GM23338 (cell line): ENCODE results near the gene REX1BD. TPM values are rescaled to one million over a fixed set of nuclear protein-coding genes. Genes with fewer than 3 reads are reported as not detected.
"Not testable (repeated sequence)": the region's sequence is repeated elsewhere in the genome, so short reads cannot be mapped to it uniquely, and the experiment has no call there.

Experiments used
- ATAC-seq: fragments of 200-7000 bp; cut with Tn5 transposase; 3 replicates; pipeline ENCODE4 v1.9.1; 2020
- DNase-seq: peaks from one replicate; pipeline ENCODE4 v3.0.0-alpha.2; 2015; ENCODE audit warnings: low spot score
- H2AFZ ChIP-seq: fragments of 200-600 bp; sonication (generic); 2 replicates; pipeline ENCODE4 v1.8.0; 2016; ENCODE audit warnings: antibody characterized with exemption, mild to moderate bottlenecking, moderate library complexity
- H3F3A ChIP-seq: fragments of 200-600 bp; sonication (generic); replicated peaks from 2 replicates; pipeline ENCODE4 v1.8.0; 2017; ENCODE audit warnings: antibody characterized with exemption, mixed run types, low read depth
- H3K27ac ChIP-seq: fragments of 200-600 bp; sonication (generic); 2 replicates; pipeline ENCODE4 v1.6.1; 2016; ENCODE audit warnings: low read depth
- H3K27me3 ChIP-seq: fragments of 200-600 bp; sonication (generic); 2 replicates; pipeline ENCODE4 v1.8.0; 2016; ENCODE audit warnings: mild to moderate bottlenecking, mixed run types, moderate library complexity; ENCODE audit not compliant: insufficient read depth
- H3K36me3 ChIP-seq: fragments of 200-600 bp; sonication (generic); 2 replicates; pipeline ENCODE4 v1.8.0; 2016; ENCODE audit warnings: mild to moderate bottlenecking; ENCODE audit not compliant: insufficient read depth
- H3K4me1 ChIP-seq: fragments of 200-600 bp; sonication (generic); 2 replicates; pipeline ENCODE4 v1.8.0; 2016; ENCODE audit warnings: mild to moderate bottlenecking, moderate library complexity; ENCODE audit not compliant: insufficient read depth
- H3K4me2 ChIP-seq: fragments of 200-600 bp; sonication (generic); 2 replicates; pipeline ENCODE4 v1.7.1; 2017; ENCODE audit warnings: mixed run types
- H3K4me3 ChIP-seq: fragments of 200-600 bp; sonication (generic); 2 replicates; pipeline ENCODE4 v1.6.1; 2016; ENCODE audit warnings: mixed run types
- H3K79me2 ChIP-seq: fragments of 200-600 bp; sonication (generic); replicated peaks from 2 replicates; pipeline ENCODE4 v1.8.0; 2017; ENCODE audit warnings: mild to moderate bottlenecking; ENCODE audit not compliant: insufficient read depth
- H3K9me2 ChIP-seq: fragments of 200-600 bp; sonication (generic); 2 replicates; pipeline ENCODE4 v1.8.0; 2017; ENCODE audit not compliant: insufficient read depth
- H4K20me1 ChIP-seq: fragments of 200-600 bp; sonication (generic); replicated peaks from 2 replicates; pipeline ENCODE4 v1.8.0; 2017; ENCODE audit warnings: mild to moderate bottlenecking; ENCODE audit not compliant: insufficient read depth
- H3K27ac Mint-ChIP-seq: 2 replicates; pipeline ENCODE4 v1.8.0; 2020; ENCODE audit warnings: inconsistent platforms, mild to moderate bottlenecking, moderate library complexity, mixed read lengths
- H3K27me3 Mint-ChIP-seq: 3 replicates; pipeline ENCODE4 v1.8.0; 2022; ENCODE audit warnings: low read depth, mild to moderate bottlenecking, moderate library complexity, mixed read lengths, inconsistent platforms; ENCODE audit not compliant: insufficient read depth, poor library complexity
- H3K36me3 Mint-ChIP-seq: 3 replicates; pipeline ENCODE4 v1.8.0; 2021; ENCODE audit warnings: low read depth, mild to moderate bottlenecking, inconsistent platforms, moderate library complexity, mixed read lengths
- H3K4me1 Mint-ChIP-seq: 3 replicates; pipeline ENCODE4 v1.8.0; 2020; ENCODE audit warnings: mild to moderate bottlenecking, inconsistent platforms, mixed read lengths
- H3K4me3 Mint-ChIP-seq: 3 replicates; pipeline ENCODE4 v1.8.0; 2021; ENCODE audit warnings: moderate library complexity, mild to moderate bottlenecking, inconsistent platforms, mixed read lengths
- H3K9me3 Mint-ChIP-seq: 3 replicates; pipeline ENCODE4 v1.8.0; 2020; ENCODE audit warnings: moderate library complexity, mild to moderate bottlenecking, inconsistent platforms, mixed read lengths
- CREB1 ChIP-seq: fragments of 250-450 bp; sonication (Bioruptor Pico); IDR thresholded peaks from 2 replicates; pipeline ENCODE4 v1.5.0; 2020; ENCODE audit warnings: low read depth, mild to moderate bottlenecking, moderate library complexity
- ETS1 ChIP-seq: IDR thresholded peaks from 2 replicates; pipeline ENCODE4 v1.6.1; 2016; ENCODE audit warnings: antibody characterized with exemption
- NANOG ChIP-seq: IDR thresholded peaks from 2 replicates; pipeline ENCODE4 v1.6.1; 2016; ENCODE audit warnings: antibody characterized with exemption, borderline replicate concordance
- POLR2AphosphoS5 ChIP-seq: IDR thresholded peaks from 2 replicates; pipeline ENCODE4 v1.6.1; 2016; ENCODE audit warnings: antibody characterized with exemption, low read depth
- REST ChIP-seq: IDR thresholded peaks from one replicate; pipeline ENCODE4 v1.6.1; 2018; ENCODE audit warnings: antibody characterized with exemption; ENCODE audit not compliant: unreplicated experiment
- ZNF114 ChIP-seq: fragments of 250-450 bp; sonication (Bioruptor Pico); IDR thresholded peaks from 2 replicates; pipeline ENCODE4 v1.5.0; 2020; ENCODE audit warnings: mild to moderate bottlenecking, moderate library complexity
- ZNF331 ChIP-seq: fragments of 250-450 bp; sonication (Bioruptor Pico); IDR thresholded peaks from 2 replicates; pipeline ENCODE4 v1.5.0; 2020; ENCODE audit warnings: low read depth, mild to moderate bottlenecking, moderate library complexity
- polyA plus RNA-seq: library from polyadenylated mRNA; unstranded; fragments of >200 nt; fragmentation: Nextera tagmentation; extraction: Ambion mirVana; gene quantifications from 2 replicates; pipeline ENCODE4 v1.2.1, GENCODE V29; 2016
- total RNA-seq: library from RNA; depleted of rRNA; stranded (reverse); fragments of >200 nt; shearing (Covaris generic); gene quantifications from 2 replicates; pipeline ENCODE4 v1.2.3, GENCODE V29; 2014
- TF ChIP-seq, protein P1 (sequence below), 2 experiments: fragments of 200-600 bp in 1 of 2; sonication (generic) in 1 of 2; conservative IDR thresholded peaks; 2 replicates each; pipeline versions ENCODE4 v1.5.1 to v1.6.1; 2016 to 2017; ENCODE audit warnings: antibody characterized with exemption in 2 of 2, low read depth in 2 of 2, mild to moderate bottlenecking in 2 of 2, moderate library complexity in 1 of 2

The REX1BD gene
- total and polyA plus RNA-seq, 2 experiments from 2014 or later = 124 to 138 TPM

DNA sequence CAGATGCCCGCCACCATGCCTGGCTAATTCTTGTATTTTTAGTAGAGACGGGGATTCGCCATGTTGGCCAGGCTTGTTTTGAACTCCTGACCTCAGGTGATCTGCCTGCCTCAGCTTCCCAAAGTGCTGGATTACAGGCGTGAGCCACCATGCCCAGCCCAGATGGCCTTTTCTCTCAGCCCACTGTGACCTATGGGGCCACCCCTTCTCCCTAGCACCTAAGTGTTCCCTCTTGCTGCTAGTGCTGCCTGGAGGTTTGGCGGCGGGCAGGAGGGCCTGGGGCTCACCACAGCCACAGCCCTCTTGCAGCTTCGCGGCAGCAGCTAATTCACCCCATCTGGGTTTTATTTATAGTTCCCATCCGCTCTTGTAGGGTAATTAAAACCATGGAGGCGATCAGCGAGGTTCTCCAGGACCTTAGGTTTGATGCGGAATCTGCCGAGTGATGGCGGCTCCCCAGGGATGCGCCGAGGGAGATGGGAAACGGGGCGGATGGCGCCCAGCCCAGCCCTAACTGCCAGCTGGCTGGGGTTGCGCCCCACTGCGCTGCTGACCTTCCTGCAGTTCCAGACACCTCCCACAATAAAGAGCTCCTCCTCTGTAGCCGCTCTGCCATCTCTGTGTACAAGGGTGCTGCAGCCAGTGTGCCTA is 3.3 kb downstream of the REX1BD start:
- ATAC-seq (no peak), DNase-seq (no peak)
- H3K4me2 ChIP-seq = no peak overlapping the region
- H3F3A ChIP-seq = peaks cover 52% of the 10 kb centered on the region
- peaks cover 3% of the 10 kb centered on the region; the same call in 1 of the 2 replicates for H3K79me2 ChIP-seq
- H3K36me3 ChIP-seq = no peaks in the 10 kb centered on the region; the same call in 1 of the 2 replicates
- 0 out of 3 replicates have a peak, but pooled peaks cover 4% of the 10 kb centered on the region for H3K9me3 Mint-ChIP-seq
- no peak overlapping the region for H3K27ac ChIP-seq
- H3K4me1 Mint-ChIP-seq = peaks cover 43% of the 10 kb centered on the region
- H2AFZ ChIP-seq = no peak overlapping the region
- H3K27me3 Mint-ChIP-seq = peaks cover 45% of the 10 kb centered on the region
- H3K4me3 ChIP-seq = no peak overlapping the region
- peaks cover 12% of the 10 kb centered on the region; the same call in 1 of the 2 replicates for H3K27me3 ChIP-seq
- peaks cover 17% of the 10 kb centered on the region for H3K36me3 Mint-ChIP-seq
- no peak for TF ChIP-seq ZNF114 (CRISPR knock-in tag)
- no peak for TF ChIP-seq NANOG
- TF ChIP-seq, protein P1, sequence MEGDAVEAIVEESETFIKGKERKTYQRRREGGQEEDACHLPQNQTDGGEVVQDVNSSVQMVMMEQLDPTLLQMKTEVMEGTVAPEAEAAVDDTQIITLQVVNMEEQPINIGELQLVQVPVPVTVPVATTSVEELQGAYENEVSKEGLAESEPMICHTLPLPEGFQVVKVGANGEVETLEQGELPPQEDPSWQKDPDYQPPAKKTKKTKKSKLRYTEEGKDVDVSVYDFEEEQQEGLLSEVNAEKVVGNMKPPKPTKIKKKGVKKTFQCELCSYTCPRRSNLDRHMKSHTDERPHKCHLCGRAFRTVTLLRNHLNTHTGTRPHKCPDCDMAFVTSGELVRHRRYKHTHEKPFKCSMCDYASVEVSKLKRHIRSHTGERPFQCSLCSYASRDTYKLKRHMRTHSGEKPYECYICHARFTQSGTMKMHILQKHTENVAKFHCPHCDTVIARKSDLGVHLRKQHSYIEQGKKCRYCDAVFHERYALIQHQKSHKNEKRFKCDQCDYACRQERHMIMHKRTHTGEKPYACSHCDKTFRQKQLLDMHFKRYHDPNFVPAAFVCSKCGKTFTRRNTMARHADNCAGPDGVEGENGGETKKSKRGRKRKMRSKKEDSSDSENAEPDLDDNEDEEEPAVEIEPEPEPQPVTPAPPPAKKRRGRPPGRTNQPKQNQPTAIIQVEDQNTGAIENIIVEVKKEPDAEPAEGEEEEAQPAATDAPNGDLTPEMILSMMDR (conservative IDR thresholded peaks at IDR 0.05; ENCODE audit: low read depth in 2 of 2) = no peak
- H3K4me3 Mint-ChIP-seq = no peak overlapping the region
- peaks cover 38% of the 10 kb centered on the region for H3K4me1 ChIP-seq
- H3K9me2 ChIP-seq = no peaks in the 10 kb centered on the region
- H3K27ac Mint-ChIP-seq = no peak overlapping the region
- no peaks in the 10 kb centered on the region; the same call in 1 of the 2 replicates for H4K20me1 ChIP-seq

- peak overlapping the region; percentile 68; the same call in 1 of the 2 replicates for H3K4me3 ChIP-seq
- ATAC-seq, H3K9me3 Mint-ChIP-seq: not testable (repeated sequence)
Observed at GRCh38 chr19:18592732-18593131, 4.1 kb downstream of the REX1BD start.

DNA sequence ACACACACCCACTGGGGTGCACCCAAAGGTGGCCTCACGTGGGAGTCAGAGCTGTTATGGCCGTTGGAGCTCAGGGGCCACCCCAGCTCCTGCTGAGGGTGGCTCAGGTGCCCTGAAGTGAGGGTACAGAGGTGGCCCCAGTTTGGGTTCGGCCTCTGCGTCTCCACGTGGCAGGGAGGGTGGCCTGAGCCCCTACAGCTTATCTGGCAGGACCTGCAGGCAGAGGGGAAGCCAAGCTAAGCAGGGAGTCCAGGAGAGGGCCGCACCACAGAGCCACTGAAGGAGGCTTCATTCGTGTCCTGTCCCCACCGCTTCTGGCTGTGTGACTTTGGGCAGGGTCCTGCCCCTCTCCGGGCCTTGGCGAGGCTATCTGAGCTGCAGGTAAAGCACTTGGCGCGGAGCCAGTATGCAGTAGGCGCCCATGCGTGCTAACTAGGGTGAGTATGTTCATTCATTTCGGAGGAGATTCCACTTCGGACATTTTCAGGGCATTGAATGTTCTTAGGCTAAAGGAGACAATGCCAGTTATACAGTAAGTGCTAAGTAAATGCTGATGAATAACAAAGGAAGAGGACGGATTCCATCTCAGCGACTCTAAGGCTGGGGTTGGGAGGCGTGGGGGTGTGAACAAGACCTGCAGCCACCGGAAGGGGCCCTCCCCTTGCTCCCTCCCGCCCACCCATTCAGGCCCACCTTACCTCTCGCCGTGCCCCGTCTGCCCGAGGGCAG is 4.9 kb downstream of the REX1BD start:
- peaks cover 12% of the 10 kb centered on the region; the same call in 1 of the 2 replicates for H3K27me3 ChIP-seq
- peaks cover 3% of the 10 kb centered on the region; the same call in 1 of the 2 replicates for H3K79me2 ChIP-seq
- no peaks in the 10 kb centered on the region; the same call in 1 of the 2 replicates for H4K20me1 ChIP-seq
- peaks cover 17% of the 10 kb centered on the region for H3K36me3 Mint-ChIP-seq
- peaks cover 44% of the 10 kb centered on the region for H3K4me1 Mint-ChIP-seq
- H3K9me2 ChIP-seq = no peaks in the 10 kb centered on the region
- H3K27me3 Mint-ChIP-seq = peaks cover 50% of the 10 kb centered on the region
- no peak overlapping the region for H2AFZ ChIP-seq
- peak; percentile 80 for DNase-seq
- H3K9me3 Mint-ChIP-seq = 0 out of 3 replicates have a peak, but pooled peaks cover 4% of the 10 kb centered on the region
- ATAC-seq = peak; percentile 0; the same call in 2 of the 3 replicates
- peaks cover 47% of the 10 kb centered on the region for H3F3A ChIP-seq
- H3K4me3 ChIP-seq = peak overlapping the region; percentile 68
- H3K27ac ChIP-seq = peak overlapping the region; percentile 89; the same call in 1 of the 2 replicates
- H3K4me1 ChIP-seq = peaks cover 46% of the 10 kb centered on the region
- no peaks in the 10 kb centered on the region; the same call in 1 of the 2 replicates for H3K36me3 ChIP-seq
- H3K4me3 Mint-ChIP-seq = peak overlapping the region; percentile 74
- H3K27ac Mint-ChIP-seq = peak overlapping the region; percentile 90
- H3K4me2 ChIP-seq = peak overlapping the region; percentile 94
- TF ChIP-seq ZNF331 (CRISPR knock-in tag) = no peak
- peak; percentile 27; the same call in 1 of the 2 replicates for TF ChIP-seq POLR2AphosphoS5
- no peak for TF ChIP-seq CREB1 (CRISPR knock-in tag)
- TF ChIP-seq ETS1 = no peak
- TF ChIP-seq REST = no peak
- TF ChIP-seq NANOG = no peak

More at GRCh38 chr19:18592732-18593131, 4.1 kb downstream of the REX1BD start:
- not testable (repeated sequence) for H3K36me3 ChIP-seq, H3K9me2 ChIP-seq, DNase-seq, H3K27ac Mint-ChIP-seq, H2AFZ ChIP-seq, H3K27ac ChIP-seq, H3K79me2 ChIP-seq, H4K20me1 ChIP-seq
- peaks cover 45% of the 10 kb centered on the region for H3K4me1 ChIP-seq
- H3F3A ChIP-seq = peaks cover 54% of the 10 kb centered on the region
- peaks cover 12% of the 10 kb centered on the region; the same call in 1 of the 2 replicates for H3K27me3 ChIP-seq
- H3K4me1 Mint-ChIP-seq = peaks cover 45% of the 10 kb centered on the region
- H3K27me3 Mint-ChIP-seq = peaks cover 49% of the 10 kb centered on the region
- H3K4me3 Mint-ChIP-seq = peak overlapping the region; percentile 74
- H3K4me2 ChIP-seq = peak overlapping the region; percentile 94
- H3K36me3 Mint-ChIP-seq = peaks cover 17% of the 10 kb centered on the region
